SU-DHL-6 (cell line): Measurements from ENCODE around the gene CREB3L4.
"Not testable (repeated sequence)": the region's sequence is repeated elsewhere in the genome, so short reads cannot be mapped to it uniquely, and the experiment has no call there.

Source experiments
- H2AFZ ChIP-seq: fragments of 200-600 bp; sonication (generic); 2 replicates; pipeline ENCODE4 v1.6.1; 2014; ENCODE audit warnings: low read depth, mild to moderate bottlenecking, moderate library complexity, mixed read lengths, antibody characterized with exemption, low read length; ENCODE audit not compliant: severe bottlenecking
- H3F3A ChIP-seq: fragments of 200-600 bp; shearing (Covaris generic); 2 replicates; pipeline ENCODE4 v1.6.0; 2016; ENCODE audit warnings: antibody characterized with exemption, mild to moderate bottlenecking; ENCODE audit not compliant: insufficient read depth
- H3K27ac ChIP-seq: fragments of 200-600 bp; sonication (generic); 2 replicates; pipeline ENCODE4 v1.5.1; 2016; ENCODE audit warnings: low read depth, mild to moderate bottlenecking, low read length, moderate library complexity, mixed read lengths
- H3K27me3 ChIP-seq: fragments of 200-600 bp; sonication (generic), shearing (Covaris generic); 2 replicates; pipeline ENCODE4 v1.6.0; 2014; ENCODE audit warnings: mild to moderate bottlenecking, low read length
- H3K36me3 ChIP-seq: fragments of 200-600 bp; sonication (generic); 2 replicates; pipeline ENCODE4 v1.6.1; 2014; ENCODE audit warnings: mild to moderate bottlenecking, low read length, mixed read lengths
- H3K4me2 ChIP-seq: fragments of 300-600, 200-600 bp; shearing (Covaris generic), sonication (generic); 2 replicates; pipeline ENCODE4 v1.6.0; 2014; ENCODE audit warnings: low read length, low read depth, mild to moderate bottlenecking; ENCODE audit not compliant: poor library complexity, severe bottlenecking
- H3K4me3 ChIP-seq: fragments of 200-600 bp; sonication (generic); 2 replicates; pipeline ENCODE4 v1.5.1; 2014; ENCODE audit warnings: antibody characterized with exemption, low read length, mild to moderate bottlenecking, mixed read lengths; ENCODE audit not compliant: insufficient read depth, poor library complexity, severe bottlenecking
- H3K79me2 ChIP-seq: fragments of 200-600 bp; sonication (generic); 2 replicates; pipeline ENCODE4 v1.6.1; 2014; ENCODE audit warnings: mild to moderate bottlenecking, low read length, moderate library complexity; ENCODE audit not compliant: insufficient read depth
- H3K9ac ChIP-seq: fragments of 200-600 bp; sonication (generic); 2 replicates; pipeline ENCODE4 v1.7.0; 2014; ENCODE audit warnings: mild to moderate bottlenecking, low read length
- H3K9me2 ChIP-seq: fragments of 200-600 bp; sonication (generic); replicated peaks from 2 replicates; pipeline ENCODE4 v1.6.1; 2014; ENCODE audit warnings: low read length; ENCODE audit not compliant: insufficient read depth
- H3K9me3 ChIP-seq: fragments of 200-600 bp; sonication (generic); 2 replicates; pipeline ENCODE4 v1.6.1; 2014; ENCODE audit warnings: low read length, mixed read lengths; ENCODE audit not compliant: insufficient read depth
- H4K20me1 ChIP-seq: fragments of 200-600 bp; sonication (generic); 2 replicates; pipeline ENCODE4 v1.6.1; 2014; ENCODE audit warnings: low read depth, mild to moderate bottlenecking, antibody characterized with exemption, low read length, moderate library complexity, mixed read lengths
- CTCF ChIP-seq: fragments of 200-600 bp; sonication (generic); IDR thresholded peaks from one replicate; pipeline ENCODE4 v1.5.1; 2017; ENCODE audit warnings: antibody characterized with exemption, mild to moderate bottlenecking, low read length, moderate library complexity; ENCODE audit not compliant: insufficient read depth, poor library complexity, severe bottlenecking
- EZH2phosphoT487 ChIP-seq: fragments of 200-600 bp; sonication (generic), shearing (Covaris generic); conservative IDR thresholded peaks from 2 replicates; pipeline ENCODE4 v1.6.1; 2018; ENCODE audit warnings: mild to moderate bottlenecking, antibody characterized with exemption, low read length, moderate library complexity, mixed read lengths

Gene CREB3L4

GRCh38 chr1:153991806-153992205 lies 24.1 kb downstream of the CREB3L4 start:
- Histone ChIP-seq H3K4me2 (peak overlapping the region; percentile 88), H3F3A (peaks cover 49% of the 10 kb centered on the region), H3K27ac (peak overlapping the region; percentile 79), H3K79me2 (peaks cover 23% of the 10 kb centered on the region), H2AFZ (no peak overlapping the region), H3K4me3 (peak overlapping the region; percentile 86), H3K36me3 (peaks cover 30% of the 10 kb centered on the region), H3K27me3 (no peaks in the 10 kb centered on the region), H4K20me1 (peaks cover 8% of the 10 kb centered on the region), H3K9me2 (no peaks in the 10 kb centered on the region), H3K9me3 (no peaks in the 10 kb centered on the region), H3K9ac (peak overlapping the region; percentile 90)
- TF ChIP-seq EZH2phosphoT487 = no peak
- no peak for TF ChIP-seq CTCF

- Histone ChIP-seq H4K20me1 (peaks cover 8% of the 10 kb centered on the region), H3K9ac (no peak overlapping the region), H3K79me2 (peaks cover 23% of the 10 kb centered on the region), H3K4me3 (no peak overlapping the region), H2AFZ (no peak overlapping the region), H3K9me3 (no peaks in the 10 kb centered on the region), H3K4me2 (no peak overlapping the region), H3K27ac (no peak overlapping the region), H3K36me3 (peaks cover 30% of the 10 kb centered on the region), H3F3A (peaks cover 54% of the 10 kb centered on the region), H3K9me2 (no peaks in the 10 kb centered on the region), H3K27me3 (no peaks in the 10 kb centered on the region)
- TF ChIP-seq EZH2phosphoT487 (no peak), CTCF (no peak)
Observed at GRCh38 chr1:153995202-153995601, 27.5 kb downstream of the CREB3L4 start.

GRCh38 chr1:153995640-153996039 lies 27.9 kb downstream of the CREB3L4 start:
- Histone ChIP-seq H3K27ac (no peak overlapping the region), H3K9me2 (no peaks in the 10 kb centered on the region), H3K79me2 (peaks cover 22% of the 10 kb centered on the region), H3K27me3 (no peaks in the 10 kb centered on the region), H3K9ac (no peak overlapping the region), H3F3A (peaks cover 54% of the 10 kb centered on the region), H3K36me3 (peaks cover 30% of the 10 kb centered on the region), H2AFZ (no peak overlapping the region), H3K4me3 (no peak overlapping the region), H4K20me1 (peaks cover 8% of the 10 kb centered on the region), H3K9me3 (no peaks in the 10 kb centered on the region), H3K4me2 (no peak overlapping the region)
- TF ChIP-seq CTCF (no peak), EZH2phosphoT487 (no peak)

GRCh38 chr1:153996882-153997281 lies 29.2 kb downstream of the CREB3L4 start:
- H3K4me3 ChIP-seq, H3K27me3 ChIP-seq, H2AFZ ChIP-seq, H3K9ac ChIP-seq, H3K4me2 ChIP-seq, H3K79me2 ChIP-seq, H4K20me1 ChIP-seq, H3K27ac ChIP-seq, H3K9me2 ChIP-seq, H3K9me3 ChIP-seq: not testable (repeated sequence)
- Histone ChIP-seq H3K36me3 (peaks cover 22% of the 10 kb centered on the region), H3F3A (peaks cover 44% of the 10 kb centered on the region)
